NT2/D1 (cell line): ENCODE results near the gene ATP4B.

Experiments
- SUZ12 ChIP-seq: IDR thresholded peaks from 2 replicates; pipeline ENCODE4 v1.6.1; 2011; ENCODE audit not compliant: insufficient read length, insufficient read depth; ENCODE audit errors: extremely low read depth
- YY1 ChIP-seq: IDR thresholded peaks from 2 replicates; pipeline ENCODE4 v1.6.1; 2011; ENCODE audit not compliant: insufficient read length, insufficient read depth
- ZNF274 ChIP-seq: IDR thresholded peaks from 2 replicates; pipeline ENCODE4 v1.6.1; 2011; ENCODE audit warnings: mild to moderate bottlenecking, low read depth, low read length

- TF ChIP-seq YY1: no peak
- TF ChIP-seq SUZ12: no peak
- no peak for TF ChIP-seq ZNF274
Measured at GRCh38 chr13:113603116-113603710, 54.8 kb downstream of the ATP4B start.
